Liver (tissue), 9 donors: ENCODE data around the gene SHROOM2. TPM values are rescaled to one million over a fixed set of nuclear protein-coding genes. Genes with fewer than 3 reads are reported as not detected.

Experiments
- DNase-seq: peaks from one replicate; pipeline ENCODE4 v3.0.0-alpha.2; 2017; ENCODE audit warnings: low spot score
- H3K27ac ChIP-seq, 2 donors: one replicate each; pipeline ENCODE4 v1.7.0; 2013; ENCODE audit warnings: inconsistent platforms in 2 of 2, low read length in 2 of 2, control low read depth in 1 of 2, low read depth in 1 of 2, mild to moderate bottlenecking in 1 of 2
- H3K27me3 ChIP-seq, 4 donors: one replicate each; pipeline versions ENCODE4 v1.6.1 to v1.7.0; 2013; ENCODE audit warnings: low read length in 3 of 4, inconsistent platforms in 1 of 4, mild to moderate bottlenecking in 1 of 4, moderate library complexity in 1 of 4; ENCODE audit not compliant: control insufficient read depth in 4 of 4, insufficient read depth in 4 of 4
- H3K36me3 ChIP-seq, 4 donors: one replicate each; pipeline versions ENCODE4 v1.6.1 to v1.7.0; 2013; ENCODE audit warnings: low read length in 3 of 4, mild to moderate bottlenecking in 3 of 4, low read depth in 1 of 4, moderate library complexity in 1 of 4; ENCODE audit not compliant: control insufficient read depth in 4 of 4, insufficient read depth in 3 of 4
- H3K4me1 ChIP-seq, 4 donors: one replicate each; pipeline versions ENCODE4 v1.6.1 to v1.7.0; 2013; ENCODE audit warnings: low read length in 3 of 4, mild to moderate bottlenecking in 3 of 4, moderate library complexity in 1 of 4; ENCODE audit not compliant: control insufficient read depth in 4 of 4, insufficient read depth in 4 of 4
- H3K4me3 ChIP-seq, 3 donors: one replicate each; pipeline versions ENCODE4 v1.6.1 to v1.7.0; 2013; ENCODE audit warnings: low read length in 3 of 3, control low read depth in 1 of 3, low read depth in 1 of 3, mild to moderate bottlenecking in 1 of 3
- H3K9ac ChIP-seq, 2 donors: one replicate each; pipeline ENCODE4 v1.7.0; 2013; ENCODE audit warnings: low read length in 2 of 2, mild to moderate bottlenecking in 2 of 2, moderate library complexity in 2 of 2, control low read depth in 1 of 2, low read depth in 1 of 2
- H3K9me3 ChIP-seq, 4 donors: one replicate each; pipeline versions ENCODE4 v1.6.1 to v1.7.0; 2013; ENCODE audit warnings: low read length in 3 of 4; ENCODE audit not compliant: control insufficient read depth in 4 of 4
- EGR1 ChIP-seq, 2 donors: IDR thresholded peaks; 2 replicates each; pipeline ENCODE4 v1.6.1; 2016 to 2018; ENCODE audit warnings: antibody characterized with exemption in 2 of 2, low read depth in 2 of 2
- FOXA1 ChIP-seq: IDR thresholded peaks from 2 replicates; pipeline ENCODE4 v1.6.1; 2016; ENCODE audit warnings: antibody characterized with exemption
- FOXA2 ChIP-seq: IDR thresholded peaks from 2 replicates; pipeline ENCODE4 v1.6.1; 2016; ENCODE audit warnings: antibody characterized with exemption
- HNF4A ChIP-seq, 2 donors: conservative IDR thresholded peaks; 2 replicates each; pipeline ENCODE4 v1.6.1; 2016; ENCODE audit warnings: antibody characterized with exemption in 2 of 2, mild to moderate bottlenecking in 2 of 2
- HNF4G ChIP-seq: IDR thresholded peaks from 2 replicates; pipeline ENCODE4 v1.6.1; 2016; ENCODE audit warnings: antibody characterized with exemption
- JUND ChIP-seq, 2 donors: IDR thresholded peaks; 2 replicates each; pipeline ENCODE4 v1.6.1; 2016; ENCODE audit warnings: antibody characterized with exemption in 2 of 2
- NR2F2 ChIP-seq: IDR thresholded peaks from 2 replicates; pipeline ENCODE4 v1.6.1; 2016; ENCODE audit warnings: antibody characterized with exemption
- RAD21 ChIP-seq, 2 donors: IDR thresholded peaks; 2 replicates each; pipeline ENCODE4 v1.6.1; 2016; ENCODE audit warnings: antibody characterized with exemption in 2 of 2, mild to moderate bottlenecking in 2 of 2
- SP1 ChIP-seq: IDR thresholded peaks from 2 replicates; pipeline ENCODE4 v1.6.1; 2018; ENCODE audit warnings: antibody characterized with exemption, mild to moderate bottlenecking
- TAF1 ChIP-seq: conservative IDR thresholded peaks from 2 replicates; pipeline ENCODE4 v1.6.1; 2016; ENCODE audit warnings: antibody characterized with exemption, mild to moderate bottlenecking
- YY1 ChIP-seq: IDR thresholded peaks from 2 replicates; pipeline ENCODE4 v1.6.1; 2016; ENCODE audit warnings: antibody characterized with exemption, mild to moderate bottlenecking
- WGBS: extraction: QIAGEN DNeasy Blood & Tissue Kit; methylation state at CpG from one replicate; pipeline ENCODE4 v1.1.7; 2013; 5-methylcytosine and 5-hydroxymethylcytosine counted together
- polyA plus RNA-seq, 2 donors: library from polyadenylated mRNA; stranded (reverse) in 1 of 2; unstranded in 1 of 2; fragments of 200-250 nt in 1 of 2; fragments of >200 nt in 1 of 2; fragmentation: Nextera tagmentation in 1 of 2; extraction: Ambion mirVana in 1 of 2; gene quantifications; one replicate each; pipeline versions ENCODE4 v1.2.1 to v1.2.3, GENCODE V29; 2013 to 2015
- total RNA-seq, 2 donors: library from RNA; depleted of rRNA; stranded (reverse); fragments of >200 nt; gene quantifications; one replicate each; pipeline ENCODE4 v1.2.3, GENCODE V29; 2014
- TF ChIP-seq, protein P1 (sequence below): IDR thresholded peaks from 2 replicates; pipeline ENCODE4 v1.6.1; 2016; ENCODE audit warnings: antibody characterized with exemption
- TF ChIP-seq, protein P2 (sequence below): IDR thresholded peaks from 2 replicates; pipeline ENCODE4 v1.6.1; 2016; ENCODE audit warnings: antibody characterized with exemption
- TF ChIP-seq, protein P3 (sequence below): IDR thresholded peaks from 2 replicates; pipeline ENCODE4 v1.6.1; 2016; ENCODE audit warnings: antibody characterized with exemption, mild to moderate bottlenecking
- TF ChIP-seq, protein P4 (sequence below): IDR thresholded peaks from 2 replicates; pipeline ENCODE4 v1.6.1; 2016; ENCODE audit warnings: antibody characterized with exemption
- donor health status: healthy.
- donor health status: healthy.
- donor health status: healthy.
- donor health status: healthy.
- donor health status: healthy.

The SHROOM2 gene
- total and polyA plus RNA-seq, 4 donors, result 1.1 to 5.4 (median 3.6) TPM

DNA sequence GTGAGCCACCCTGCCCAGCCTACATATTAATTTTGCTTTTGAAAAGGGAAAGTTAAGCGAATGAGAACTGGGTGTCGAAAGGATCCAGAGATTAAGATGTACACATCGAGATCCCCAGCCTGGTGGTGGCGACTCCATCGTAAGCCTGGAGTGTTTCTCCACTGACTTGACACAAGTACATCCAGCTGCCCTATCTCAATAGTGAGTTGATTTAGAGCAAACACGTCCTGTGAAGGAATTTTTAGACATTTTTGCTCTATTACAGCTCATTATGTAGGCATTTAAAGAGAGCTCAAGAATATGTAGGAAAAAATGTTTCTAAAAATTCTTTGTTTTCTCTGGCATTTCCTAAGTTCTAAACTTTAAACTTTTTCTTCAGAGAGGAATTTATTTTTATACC is 169.3 kb downstream of the SHROOM2 start:
- WGBS, result 90% methylated on average over 6 of the region's 6 CpGs
- Histone ChIP-seq H3K9me3 (no peaks in the 10 kb centered on the region), H3K9ac (no peak overlapping the region), H3K27me3 (no peaks in the 10 kb centered on the region), H3K36me3 (no peaks in the 10 kb centered on the region), H3K4me3 (no peak overlapping the region), H3K27ac (no peak overlapping the region), H3K4me1 (no peaks in the 10 kb centered on the region)
- no peak for DNase-seq
- TF ChIP-seq, protein P1, sequence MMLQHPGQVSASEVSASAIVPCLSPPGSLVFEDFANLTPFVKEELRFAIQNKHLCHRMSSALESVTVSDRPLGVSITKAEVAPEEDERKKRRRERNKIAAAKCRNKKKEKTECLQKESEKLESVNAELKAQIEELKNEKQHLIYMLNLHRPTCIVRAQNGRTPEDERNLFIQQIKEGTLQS, result no peak
- TF ChIP-seq SP1, result no peak
- no peak for TF ChIP-seq NR2F2
- TF ChIP-seq FOXA2, result no peak
- no peak for TF ChIP-seq YY1
- no peak for TF ChIP-seq HNF4G

DNA sequence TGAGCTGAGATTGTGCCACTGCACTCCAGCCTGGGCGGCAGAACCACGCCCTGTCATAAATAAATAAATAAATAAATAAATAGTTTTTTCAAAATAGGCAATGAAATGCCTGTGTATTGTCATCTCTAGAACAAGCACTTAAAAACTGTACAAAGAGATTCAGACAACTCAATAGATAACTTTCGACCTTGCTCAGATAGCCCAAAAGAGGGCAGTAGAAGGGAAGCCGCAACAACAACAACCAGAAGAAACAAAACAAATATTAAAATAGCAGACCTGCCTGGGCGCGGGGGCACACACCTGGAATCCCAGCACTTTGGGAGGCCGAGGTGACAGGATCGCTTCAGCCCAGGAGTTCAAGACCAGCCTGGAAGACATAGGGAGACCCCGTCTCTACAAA is 171.5 kb downstream of the SHROOM2 start:
- TF ChIP-seq FOXA2 (no peak), TAF1 (no peak)
- TF ChIP-seq, protein P2, sequence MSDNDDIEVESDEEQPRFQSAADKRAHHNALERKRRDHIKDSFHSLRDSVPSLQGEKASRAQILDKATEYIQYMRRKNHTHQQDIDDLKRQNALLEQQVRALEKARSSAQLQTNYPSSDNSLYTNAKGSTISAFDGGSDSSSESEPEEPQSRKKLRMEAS, result no peak
- TF ChIP-seq, protein P3, sequence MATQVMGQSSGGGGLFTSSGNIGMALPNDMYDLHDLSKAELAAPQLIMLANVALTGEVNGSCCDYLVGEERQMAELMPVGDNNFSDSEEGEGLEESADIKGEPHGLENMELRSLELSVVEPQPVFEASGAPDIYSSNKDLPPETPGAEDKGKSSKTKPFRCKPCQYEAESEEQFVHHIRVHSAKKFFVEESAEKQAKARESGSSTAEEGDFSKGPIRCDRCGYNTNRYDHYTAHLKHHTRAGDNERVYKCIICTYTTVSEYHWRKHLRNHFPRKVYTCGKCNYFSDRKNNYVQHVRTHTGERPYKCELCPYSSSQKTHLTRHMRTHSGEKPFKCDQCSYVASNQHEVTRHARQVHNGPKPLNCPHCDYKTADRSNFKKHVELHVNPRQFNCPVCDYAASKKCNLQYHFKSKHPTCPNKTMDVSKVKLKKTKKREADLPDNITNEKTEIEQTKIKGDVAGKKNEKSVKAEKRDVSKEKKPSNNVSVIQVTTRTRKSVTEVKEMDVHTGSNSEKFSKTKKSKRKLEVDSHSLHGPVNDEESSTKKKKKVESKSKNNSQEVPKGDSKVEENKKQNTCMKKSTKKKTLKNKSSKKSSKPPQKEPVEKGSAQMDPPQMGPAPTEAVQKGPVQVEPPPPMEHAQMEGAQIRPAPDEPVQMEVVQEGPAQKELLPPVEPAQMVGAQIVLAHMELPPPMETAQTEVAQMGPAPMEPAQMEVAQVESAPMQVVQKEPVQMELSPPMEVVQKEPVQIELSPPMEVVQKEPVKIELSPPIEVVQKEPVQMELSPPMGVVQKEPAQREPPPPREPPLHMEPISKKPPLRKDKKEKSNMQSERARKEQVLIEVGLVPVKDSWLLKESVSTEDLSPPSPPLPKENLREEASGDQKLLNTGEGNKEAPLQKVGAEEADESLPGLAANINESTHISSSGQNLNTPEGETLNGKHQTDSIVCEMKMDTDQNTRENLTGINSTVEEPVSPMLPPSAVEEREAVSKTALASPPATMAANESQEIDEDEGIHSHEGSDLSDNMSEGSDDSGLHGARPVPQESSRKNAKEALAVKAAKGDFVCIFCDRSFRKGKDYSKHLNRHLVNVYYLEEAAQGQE, result no peak
- no peak overlapping the region for H3K9ac ChIP-seq
- DNase-seq, result no peak
- no peaks in the 10 kb centered on the region for H3K9me3 ChIP-seq
- H3K27ac ChIP-seq, result no peak overlapping the region
- H3K4me1 ChIP-seq, result no peaks in the 10 kb centered on the region
- H3K27me3 ChIP-seq, result no peaks in the 10 kb centered on the region
- no peaks in the 10 kb centered on the region for H3K36me3 ChIP-seq
- WGBS, result 81% methylated on average over 9 of the region's 9 CpGs
- H3K4me3 ChIP-seq, result no peak overlapping the region

DNA sequence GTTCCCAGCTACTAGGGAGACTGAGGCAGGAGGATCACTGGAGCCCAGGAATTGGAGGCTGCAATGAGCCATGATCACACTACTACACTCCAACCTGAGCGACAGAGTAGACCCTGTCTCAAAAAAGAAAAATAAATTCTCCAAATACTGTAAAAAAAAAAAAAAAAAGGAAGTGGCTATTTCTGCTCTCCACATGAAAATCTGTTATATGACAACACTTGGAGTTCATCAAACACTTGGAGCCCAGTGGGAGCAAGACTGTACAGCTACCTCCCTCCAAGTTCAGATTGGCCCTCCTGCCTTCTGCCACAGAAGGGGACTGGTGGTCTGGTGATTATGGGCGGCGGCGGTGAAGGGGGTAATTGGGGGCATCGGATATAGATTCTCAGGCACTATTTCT is 172.0 kb downstream of the SHROOM2 start:
- no peaks in the 10 kb centered on the region for H3K4me1 ChIP-seq
- no peak overlapping the region for H3K27ac ChIP-seq
- H3K4me3 ChIP-seq, result no peak overlapping the region
- no peak for DNase-seq
- no peak for TF ChIP-seq HNF4G
- TF ChIP-seq RAD21 (IDR thresholded peaks at IDR 0.05), result no peak
- no peak for TF ChIP-seq FOXA2
- H3K9me3 ChIP-seq, result no peaks in the 10 kb centered on the region
- H3K36me3 ChIP-seq, result no peaks in the 10 kb centered on the region
- H3K9ac ChIP-seq, result no peak overlapping the region
- no peaks in the 10 kb centered on the region for H3K27me3 ChIP-seq
- WGBS, result 95% methylated on average over 5 of the region's 5 CpGs

DNA sequence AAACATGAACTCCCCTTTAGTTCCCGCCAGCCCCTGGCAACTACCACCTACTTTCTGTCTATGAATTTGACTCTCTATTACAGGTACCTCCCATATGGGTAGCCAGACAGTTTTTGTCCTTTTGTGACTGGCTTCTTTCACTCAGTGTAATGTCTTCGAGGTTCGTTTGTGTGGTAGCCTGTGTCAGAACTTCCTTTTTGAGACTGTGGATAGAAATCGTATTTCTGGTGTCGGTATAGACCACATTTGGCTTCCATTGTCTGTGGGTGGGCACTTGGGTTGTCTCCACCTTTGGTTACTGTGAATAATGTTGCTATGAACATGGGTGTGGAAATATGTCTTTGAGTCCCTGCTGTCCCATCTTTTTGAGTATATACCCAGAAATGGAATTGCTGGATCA is 175.5 kb downstream of the SHROOM2 start:
- H3K4me3 ChIP-seq, result no peak overlapping the region
- no peak for TF ChIP-seq EGR1 (IDR thresholded peaks at IDR 0.05; ENCODE audit: low read depth in 2 of 2)
- no peak for TF ChIP-seq HNF4A (conservative IDR thresholded peaks at IDR 0.05)
- TF ChIP-seq RAD21 (IDR thresholded peaks at IDR 0.05), result no peak
- TF ChIP-seq JUND (IDR thresholded peaks at IDR 0.05), result no peak
- TF ChIP-seq, protein P3, result no peak
- no peak for TF ChIP-seq HNF4G
- TF ChIP-seq SP1, result no peak
- TF ChIP-seq, protein P4, sequence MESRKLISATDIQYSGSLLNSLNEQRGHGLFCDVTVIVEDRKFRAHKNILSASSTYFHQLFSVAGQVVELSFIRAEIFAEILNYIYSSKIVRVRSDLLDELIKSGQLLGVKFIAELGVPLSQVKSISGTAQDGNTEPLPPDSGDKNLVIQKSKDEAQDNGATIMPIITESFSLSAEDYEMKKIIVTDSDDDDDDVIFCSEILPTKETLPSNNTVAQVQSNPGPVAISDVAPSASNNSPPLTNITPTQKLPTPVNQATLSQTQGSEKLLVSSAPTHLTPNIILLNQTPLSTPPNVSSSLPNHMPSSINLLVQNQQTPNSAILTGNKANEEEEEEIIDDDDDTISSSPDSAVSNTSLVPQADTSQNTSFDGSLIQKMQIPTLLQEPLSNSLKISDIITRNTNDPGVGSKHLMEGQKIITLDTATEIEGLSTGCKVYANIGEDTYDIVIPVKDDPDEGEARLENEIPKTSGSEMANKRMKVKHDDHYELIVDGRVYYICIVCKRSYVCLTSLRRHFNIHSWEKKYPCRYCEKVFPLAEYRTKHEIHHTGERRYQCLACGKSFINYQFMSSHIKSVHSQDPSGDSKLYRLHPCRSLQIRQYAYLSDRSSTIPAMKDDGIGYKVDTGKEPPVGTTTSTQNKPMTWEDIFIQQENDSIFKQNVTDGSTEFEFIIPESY, result no peak
- no peak for TF ChIP-seq FOXA1
- TF ChIP-seq, protein P1, result no peak
- DNase-seq, result no peak
- H3K4me1 ChIP-seq, result no peaks in the 10 kb centered on the region
- no peak overlapping the region for H3K27ac ChIP-seq
- no peaks in the 10 kb centered on the region for H3K36me3 ChIP-seq
- H3K9ac ChIP-seq, result no peak overlapping the region
- no peaks in the 10 kb centered on the region for H3K9me3 ChIP-seq
- no peaks in the 10 kb centered on the region for H3K27me3 ChIP-seq
- WGBS, result 82% methylated on average over 5 of the region's 5 CpGs
